RWPE1 (cell line): ENCODE results near the gene SLCO4A1.
A peak's percentile ranks its signal among the peaks of the same experiment; 100 is the strongest.

Source experiments
- CTCF ChIA-PET: fragments of 350-600 bp; sonication (Branson Sonifier 250); formaldehyde crosslinking; extraction: SDS; loops from one replicate; lab custom pipeline; 2021; lab: Yijun Ruan, JAX
- POLR2A ChIA-PET: fragments of 400-600 bp; formaldehyde crosslinking; extraction: SDS; loops from one replicate; lab custom pipeline; 2020; ENCODE audit warnings: antibody characterized with exemption; ENCODE audit not compliant: low non-redundant PET; lab: Yijun Ruan, JAX
- DNase-seq: peaks from one replicate; pipeline ENCODE4 v3.0.0; 2012; ENCODE audit warnings: low spot score
- H3K27ac ChIP-seq: fragments of 450-650 bp; 2 replicates; pipeline ENCODE4 v1.5.1; 2017
- TF ChIP-seq, protein P1 (sequence below): fragments of 450-650 bp; conservative IDR thresholded peaks from 2 replicates; pipeline ENCODE4 v1.5.1; 2017; ENCODE audit warnings: low read depth, mild to moderate bottlenecking

SLCO4A1 gene

DNA sequence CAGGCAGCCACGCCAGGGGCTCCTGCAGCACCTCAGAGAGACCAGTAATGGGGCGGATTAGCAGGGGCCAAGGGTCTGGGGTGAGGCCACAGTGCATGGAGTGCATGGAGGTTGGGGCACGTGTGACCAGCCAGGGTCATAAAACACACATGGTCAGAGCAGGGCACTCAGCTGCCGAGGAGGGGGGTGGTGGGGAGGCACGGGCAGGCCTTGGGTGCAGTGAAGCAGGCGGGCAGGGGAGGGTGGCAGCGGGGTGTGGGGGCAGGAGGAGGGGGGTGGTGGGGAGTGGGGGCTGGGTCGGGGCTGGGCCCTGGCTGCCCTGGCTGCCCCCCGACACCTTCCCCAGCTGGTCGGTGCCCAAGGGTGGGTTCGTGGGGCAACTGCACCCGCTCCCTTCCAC lies 42.7 kb downstream of the SLCO4A1 start:
- CTCF ChIA-PET = interaction anchor here (0.6 to 1.8 kb wide), 4 partner anchors 15 to 107 kb away, joined by 3 to 10 read pairs (median 4); no protein-coding TSS in a partner anchor
- TF ChIP-seq, protein P1, sequence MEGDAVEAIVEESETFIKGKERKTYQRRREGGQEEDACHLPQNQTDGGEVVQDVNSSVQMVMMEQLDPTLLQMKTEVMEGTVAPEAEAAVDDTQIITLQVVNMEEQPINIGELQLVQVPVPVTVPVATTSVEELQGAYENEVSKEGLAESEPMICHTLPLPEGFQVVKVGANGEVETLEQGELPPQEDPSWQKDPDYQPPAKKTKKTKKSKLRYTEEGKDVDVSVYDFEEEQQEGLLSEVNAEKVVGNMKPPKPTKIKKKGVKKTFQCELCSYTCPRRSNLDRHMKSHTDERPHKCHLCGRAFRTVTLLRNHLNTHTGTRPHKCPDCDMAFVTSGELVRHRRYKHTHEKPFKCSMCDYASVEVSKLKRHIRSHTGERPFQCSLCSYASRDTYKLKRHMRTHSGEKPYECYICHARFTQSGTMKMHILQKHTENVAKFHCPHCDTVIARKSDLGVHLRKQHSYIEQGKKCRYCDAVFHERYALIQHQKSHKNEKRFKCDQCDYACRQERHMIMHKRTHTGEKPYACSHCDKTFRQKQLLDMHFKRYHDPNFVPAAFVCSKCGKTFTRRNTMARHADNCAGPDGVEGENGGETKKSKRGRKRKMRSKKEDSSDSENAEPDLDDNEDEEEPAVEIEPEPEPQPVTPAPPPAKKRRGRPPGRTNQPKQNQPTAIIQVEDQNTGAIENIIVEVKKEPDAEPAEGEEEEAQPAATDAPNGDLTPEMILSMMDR = no peak
- POLR2A ChIA-PET = no interaction called here
- H3K27ac ChIP-seq = no peak overlapping the region
- no peak for DNase-seq

DNA sequence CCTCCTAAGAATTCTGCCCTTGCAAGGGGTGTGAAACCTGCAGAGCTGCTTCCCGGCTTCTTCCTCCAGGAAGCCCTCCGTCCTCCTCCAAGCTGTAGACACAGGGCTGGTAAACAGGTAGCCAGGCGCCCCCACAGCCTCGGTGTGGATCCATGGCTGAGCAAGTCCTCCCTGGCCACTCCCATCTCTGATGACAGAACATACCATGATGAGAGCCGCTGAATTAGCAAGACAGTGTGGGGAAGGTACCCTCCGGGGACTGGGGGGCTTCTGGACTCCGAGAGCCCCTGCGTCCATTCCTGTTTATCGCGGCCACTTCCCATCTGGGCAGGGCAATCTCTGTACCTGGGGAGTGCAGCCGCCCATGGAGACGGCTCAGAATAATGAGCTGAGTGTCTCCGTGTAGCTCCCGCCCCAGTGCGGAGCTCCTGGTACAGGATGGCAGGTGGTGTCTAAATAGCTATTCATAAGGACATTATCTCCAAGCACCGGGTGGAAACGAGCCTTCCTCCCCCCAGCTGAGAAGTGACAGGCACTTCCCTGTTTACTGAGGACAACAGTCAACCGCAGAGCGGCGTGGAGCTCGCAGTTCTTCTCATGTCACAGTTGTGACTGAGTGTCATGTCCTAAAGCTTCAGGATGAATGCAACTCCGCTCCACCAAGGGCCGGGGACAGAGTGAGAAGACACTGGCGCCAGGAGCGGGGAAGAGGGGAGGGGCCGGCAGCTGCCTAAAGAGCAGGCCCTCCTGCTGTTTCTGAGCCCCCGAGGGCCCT lies 43.7 kb downstream of the SLCO4A1 start:
- POLR2A ChIA-PET = interaction anchor here (0.5 to 1.1 kb wide), 3 partner anchors 108 to 270 kb away, joined by 3 read pairs; no protein-coding TSS in a partner anchor
- DNase-seq = no peak
- TF ChIP-seq, protein P1 = no peak
- H3K27ac ChIP-seq = peak overlapping the region; percentile 4; the same call in 1 of the 2 replicates
- CTCF ChIA-PET = interaction anchor here (0.7 to 1.8 kb wide), 8 partner anchors 13 to 186 kb away, joined by 3 to 10 read pairs (median 4); no protein-coding TSS in a partner anchor

DNA sequence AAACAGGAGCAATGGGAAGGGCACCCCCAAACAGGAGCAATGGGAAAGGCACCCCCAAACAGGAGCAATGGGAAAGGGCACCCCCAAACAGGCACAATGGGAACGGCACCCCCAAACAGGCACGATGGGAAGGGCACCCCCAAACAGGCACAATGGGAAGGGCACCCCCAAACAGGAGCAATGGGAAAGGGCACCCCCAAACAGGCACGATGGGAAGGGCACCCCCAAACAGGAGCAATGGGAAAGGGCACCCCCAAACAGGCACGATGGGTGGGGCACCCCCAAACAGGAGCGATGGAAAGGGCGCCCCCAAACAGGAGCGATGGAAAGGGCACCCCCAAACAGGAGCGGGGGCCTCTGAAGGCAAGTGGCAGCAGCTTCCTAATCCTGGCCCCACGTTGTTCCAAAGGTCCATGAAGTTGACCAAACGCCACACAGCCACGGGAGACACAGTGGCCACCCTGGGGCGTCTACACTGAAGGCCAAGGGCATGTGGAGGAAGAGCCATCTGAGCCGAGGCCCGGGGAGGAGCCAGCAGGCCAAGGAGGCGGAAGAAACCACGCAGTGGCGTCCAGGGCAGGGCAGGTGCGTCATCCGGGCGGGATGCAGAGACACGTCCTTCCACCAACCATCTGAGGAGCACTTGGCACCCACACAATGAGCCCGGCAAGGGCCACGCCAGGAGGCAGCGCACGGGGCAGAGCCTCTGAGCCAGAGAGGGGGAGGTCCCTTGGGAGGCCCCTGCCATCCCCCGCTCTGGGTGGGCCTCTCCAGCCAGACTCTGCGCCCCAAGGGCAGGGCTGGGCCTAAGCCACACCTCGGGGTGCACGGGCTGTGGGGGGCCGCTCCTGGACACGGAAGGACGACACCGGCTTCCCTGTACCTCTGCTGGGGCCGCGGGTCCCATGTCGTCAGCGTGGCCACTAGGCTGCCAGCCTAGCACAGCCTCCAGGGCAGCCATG lies 44.8 kb downstream of the SLCO4A1 start:
- ChIA-PET POLR2A (interaction anchor here (0.6 to 1.1 kb wide), 2 partner anchors 108 to 271 kb away, joined by 3 read pairs; no protein-coding TSS in a partner anchor), CTCF (interaction anchor here (0.6 to 2.7 kb wide), 9 partner anchors 15 to 1287 kb away, joined by 3 to 25 read pairs (median 5); no protein-coding TSS in a partner anchor)
- no peak overlapping the region for H3K27ac ChIP-seq
- TF ChIP-seq, protein P1 = no peak
- DNase-seq = no peak

DNA sequence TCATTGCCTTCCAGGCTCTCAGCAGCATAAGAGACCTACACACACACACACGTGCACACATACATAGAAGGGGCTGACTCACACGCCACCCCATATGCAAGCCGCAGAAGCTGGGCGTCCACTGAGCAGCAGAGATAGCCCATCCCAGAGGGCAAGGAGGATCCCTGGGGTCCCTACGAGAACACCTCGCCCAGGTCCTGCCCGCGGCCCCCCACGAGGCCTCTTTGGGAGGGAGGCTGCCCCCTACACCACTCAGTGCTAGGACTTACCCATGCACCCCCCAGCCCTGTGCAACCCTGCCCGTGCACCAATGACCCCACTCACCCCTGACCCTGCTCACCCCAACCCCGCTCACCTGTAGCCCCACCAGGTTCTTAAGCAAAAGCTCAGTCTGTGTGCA lies 45.8 kb downstream of the SLCO4A1 start:
- CTCF ChIA-PET = interaction anchor here (0.6 to 2.7 kb wide), 12 partner anchors 12 to 1286 kb away, joined by 3 to 25 read pairs (median 4); no protein-coding TSS in a partner anchor

DNA sequence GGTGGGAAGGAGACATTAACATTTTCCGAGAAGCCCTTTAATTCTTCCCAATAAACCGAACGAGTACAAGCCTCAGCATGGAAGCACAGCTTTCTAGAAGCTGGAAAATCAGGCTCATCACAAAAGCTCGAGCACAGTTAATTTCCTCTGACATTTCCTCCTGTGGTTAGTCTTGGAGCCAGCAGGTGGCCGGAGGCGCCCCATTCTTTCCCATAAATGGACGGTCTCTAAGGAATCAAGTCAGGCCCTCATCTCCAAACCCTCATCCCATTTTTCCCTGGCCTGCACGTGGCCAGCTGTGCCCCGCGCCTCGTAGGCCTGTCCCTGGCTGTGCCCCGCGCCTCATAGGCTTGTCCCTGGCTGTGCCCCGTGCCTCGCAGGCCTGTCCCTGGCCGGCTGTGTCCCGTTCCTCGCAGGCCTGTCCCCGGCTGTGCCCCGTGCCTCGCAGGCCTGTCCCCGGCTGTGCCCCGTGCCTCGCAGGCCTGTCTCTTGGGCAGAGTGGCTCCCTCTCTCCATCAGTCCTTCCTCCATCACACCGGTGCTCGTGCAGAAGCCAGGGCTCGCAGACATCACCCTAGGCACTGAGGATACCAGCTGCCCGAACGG lies 46.7 kb downstream of the SLCO4A1 start:
- CTCF ChIA-PET = interaction anchor here (0.7 to 2.7 kb wide), 16 partner anchors 11 to 1205 kb away, joined by 3 to 25 read pairs (median 4); no protein-coding TSS in a partner anchor
- TF ChIP-seq, protein P1 = no peak; the same call in 1 of the 2 replicates
- H3K27ac ChIP-seq = peak overlapping the region; percentile 6; the same call in 1 of the 2 replicates
- peak; percentile 51 for DNase-seq
- POLR2A ChIA-PET = no interaction called here

More for the DNA sequence above, 45.8 kb downstream of the SLCO4A1 start:
- TF ChIP-seq, protein P1 = no peak
- peak overlapping the region; percentile 6; the same call in 1 of the 2 replicates for H3K27ac ChIP-seq
- DNase-seq = no peak
- POLR2A ChIA-PET = interaction anchor here (0.6 kb wide), 1 partner anchor 107 kb away, joined by 3 read pairs; no protein-coding TSS in a partner anchor
